Measurements from ENCODE around the gene CDH4. TPM values are rescaled to one million over a fixed set of nuclear protein-coding genes. Genes with fewer than 3 reads are reported as not detected.

Gene CDH4
- total and polyA plus RNA-seq, 2 of the 13 experiments (the other 11 are each of a cell fraction or from before 2014, with no cell fraction given) = not detected

DNA sequence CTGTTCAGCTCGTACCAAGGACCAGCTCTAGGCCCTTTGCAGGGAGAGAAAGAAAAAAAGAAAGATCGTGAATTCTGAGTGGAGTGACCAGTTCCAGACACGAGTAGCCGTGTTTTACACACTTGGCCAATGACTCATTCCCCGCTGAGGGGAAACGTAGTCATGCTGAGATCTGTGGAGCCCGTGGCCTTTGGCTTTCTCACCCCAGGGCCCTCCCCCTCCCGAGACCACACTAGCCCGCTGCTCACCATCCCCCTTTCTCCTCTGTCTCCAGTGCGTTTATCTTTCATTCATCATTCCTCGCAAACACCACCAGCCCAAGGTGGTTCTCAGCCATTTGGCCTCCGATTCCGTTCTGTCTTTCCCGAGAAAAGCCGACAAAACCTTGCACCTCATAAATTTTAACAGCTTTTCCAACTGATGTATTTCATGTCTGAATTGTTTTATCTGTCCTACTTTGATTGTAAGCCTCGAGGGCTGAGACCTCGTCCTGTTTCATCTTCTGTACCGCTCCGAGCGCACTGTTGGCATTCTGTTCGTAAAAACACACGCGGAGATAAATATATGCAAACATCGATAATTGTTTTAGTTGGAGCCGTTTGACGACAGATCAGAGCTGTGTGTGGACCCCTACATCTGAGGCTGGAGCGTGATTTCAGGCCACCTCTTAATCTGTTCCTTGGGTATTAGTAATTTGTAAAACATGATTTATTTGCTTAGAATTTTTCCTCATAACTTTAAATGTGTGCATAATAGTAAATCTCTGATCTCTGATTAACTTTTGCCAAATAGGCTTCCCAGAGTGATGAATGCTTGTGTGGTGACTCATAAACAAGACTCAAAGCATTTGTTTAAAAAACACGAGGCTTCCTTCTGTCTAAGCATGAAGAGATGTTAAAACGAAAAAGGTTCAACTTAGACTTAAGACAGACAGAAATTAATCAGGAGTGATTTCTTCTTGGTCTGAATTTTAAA lies 336.6 kb downstream of the CDH4 start:
- H3K9ac ChIP-seq (ENCODE audit: insufficient read depth, low read depth, low read length) = no peak overlapping the region
- ChIA-PET POLR2A (no interaction called here), CTCF (ENCODE audit: low intra/inter-chr PET ratio, low total read pairs) (no interaction called here)
- H4K20me1 ChIP-seq (ENCODE audit: insufficient read depth, low read length) = no peaks in the 10 kb centered on the region
- H3K27me3 ChIP-seq (ENCODE audit: control insufficient read depth in 1 of 2, insufficient read depth in 2 of 2, low read length in 2 of 2) = peaks cover 0 to 22% of the 10 kb centered on the region in 2 experiments; a peak in 3 of 5 replicates
- BruUV-seq (replicated peaks) = no TSS peak
- FAIRE-seq = no peak
- no peaks in the 10 kb centered on the region for H3K36me3 ChIP-seq (replicated peaks in 1 of 2; ENCODE audit: control insufficient read depth in 1 of 2, insufficient read depth in 2 of 2, low read length in 2 of 2)
- no peaks in the 10 kb centered on the region for H3K79me2 ChIP-seq (ENCODE audit: insufficient read depth, low read length)
- intact Hi-C loops (cut with micrococcal nuclease; ENCODE audit: unreplicated experiment) = no loop called here
- H3K4me1 ChIP-seq (ENCODE audit: insufficient read depth, low read length) = no peaks in the 10 kb centered on the region
- no peak for ATAC-seq
- no peak overlapping the region for H3K4me3 ChIP-seq (replicated peaks in 1 of 3; ENCODE audit: insufficient read depth in 1 of 3, low read depth in 2 of 3, low read length in 3 of 3)
- in situ Hi-C loops (cut with HindIII; ENCODE audit: extremely low pct_ligation_motif_present, low pct_unique_long_range_greater_than_20kb) = no loop called here
- H3K27ac ChIP-seq (ENCODE audit: extremely low read length, insufficient read depth, low read length) = no peak overlapping the region
- H3K9me3 ChIP-seq (ENCODE audit: low read length) = peaks cover 28% of the 10 kb centered on the region
- WGBS (ENCODE audit: low lambda C conversion rate) = 25% methylated on average over 29 of the region's 29 CpGs
- no peak overlapping the region for H3K4me2 ChIP-seq (ENCODE audit: low read depth, low read length)
- no peak overlapping the region for H2AFZ ChIP-seq (ENCODE audit: low read length)
- DNase-seq (ENCODE audit: low spot score) = no peak
- TF ChIP-seq, protein P1, sequence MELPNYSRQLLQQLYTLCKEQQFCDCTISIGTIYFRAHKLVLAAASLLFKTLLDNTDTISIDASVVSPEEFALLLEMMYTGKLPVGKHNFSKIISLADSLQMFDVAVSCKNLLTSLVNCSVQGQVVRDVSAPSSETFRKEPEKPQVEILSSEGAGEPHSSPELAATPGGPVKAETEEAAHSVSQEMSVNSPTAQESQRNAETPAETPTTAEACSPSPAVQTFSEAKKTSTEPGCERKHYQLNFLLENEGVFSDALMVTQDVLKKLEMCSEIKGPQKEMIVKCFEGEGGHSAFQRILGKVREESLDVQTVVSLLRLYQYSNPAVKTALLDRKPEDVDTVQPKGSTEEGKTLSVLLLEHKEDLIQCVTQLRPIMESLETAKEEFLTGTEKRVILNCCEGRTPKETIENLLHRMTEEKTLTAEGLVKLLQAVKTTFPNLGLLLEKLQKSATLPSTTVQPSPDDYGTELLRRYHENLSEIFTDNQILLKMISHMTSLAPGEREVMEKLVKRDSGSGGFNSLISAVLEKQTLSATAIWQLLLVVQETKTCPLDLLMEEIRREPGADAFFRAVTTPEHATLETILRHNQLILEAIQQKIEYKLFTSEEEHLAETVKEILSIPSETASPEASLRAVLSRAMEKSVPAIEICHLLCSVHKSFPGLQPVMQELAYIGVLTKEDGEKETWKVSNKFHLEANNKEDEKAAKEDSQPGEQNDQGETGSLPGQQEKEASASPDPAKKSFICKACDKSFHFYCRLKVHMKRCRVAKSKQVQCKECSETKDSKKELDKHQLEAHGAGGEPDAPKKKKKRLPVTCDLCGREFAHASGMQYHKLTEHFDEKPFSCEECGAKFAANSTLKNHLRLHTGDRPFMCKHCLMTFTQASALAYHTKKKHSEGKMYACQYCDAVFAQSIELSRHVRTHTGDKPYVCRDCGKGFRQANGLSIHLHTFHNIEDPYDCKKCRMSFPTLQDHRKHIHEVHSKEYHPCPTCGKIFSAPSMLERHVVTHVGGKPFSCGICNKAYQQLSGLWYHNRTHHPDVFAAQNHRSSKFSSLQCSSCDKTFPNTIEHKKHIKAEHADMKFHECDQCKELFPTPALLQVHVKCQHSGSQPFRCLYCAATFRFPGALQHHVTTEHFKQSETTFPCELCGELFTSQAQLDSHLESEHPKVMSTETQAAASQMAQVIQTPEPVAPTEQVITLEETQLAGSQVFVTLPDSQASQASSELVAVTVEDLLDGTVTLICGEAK (IDR thresholded peaks at IDR 0.05) = no peak
- TF ChIP-seq, protein P1 (CRISPR knock-in tag; IDR thresholded peaks at IDR 0.05) = no peak
- TF ChIP-seq TSC22D2 (CRISPR knock-in tag; IDR thresholded peaks at IDR 0.05; ENCODE audit: borderline replicate concordance) (no peak), ZSCAN25 (CRISPR knock-in tag; IDR thresholded peaks at IDR 0.05) (no peak), ZNF703 (CRISPR knock-in tag; IDR thresholded peaks at IDR 0.05; ENCODE audit: borderline replicate concordance) (no peak), ZNF557 (CRISPR knock-in tag; IDR thresholded peaks at IDR 0.05) (no peak), PTBP1 (IDR thresholded peaks at IDR 0.05; ENCODE audit: low read depth, low read length, poor library complexity, severe bottlenecking) (no peak), ZMYM2 (CRISPR knock-in tag; IDR thresholded peaks at IDR 0.05) (no peak), ZKSCAN8 (CRISPR knock-in tag; IDR thresholded peaks at IDR 0.05; ENCODE audit: borderline replicate concordance) (no peak)
- TF ChIP-seq, protein P2, sequence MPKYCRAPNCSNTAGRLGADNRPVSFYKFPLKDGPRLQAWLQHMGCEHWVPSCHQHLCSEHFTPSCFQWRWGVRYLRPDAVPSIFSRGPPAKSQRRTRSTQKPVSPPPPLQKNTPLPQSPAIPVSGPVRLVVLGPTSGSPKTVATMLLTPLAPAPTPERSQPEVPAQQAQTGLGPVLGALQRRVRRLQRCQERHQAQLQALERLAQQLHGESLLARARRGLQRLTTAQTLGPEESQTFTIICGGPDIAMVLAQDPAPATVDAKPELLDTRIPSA (CRISPR knock-in tag; IDR thresholded peaks at IDR 0.05; ENCODE audit: borderline replicate concordance) = no peak
- TF ChIP-seq, protein P3, sequence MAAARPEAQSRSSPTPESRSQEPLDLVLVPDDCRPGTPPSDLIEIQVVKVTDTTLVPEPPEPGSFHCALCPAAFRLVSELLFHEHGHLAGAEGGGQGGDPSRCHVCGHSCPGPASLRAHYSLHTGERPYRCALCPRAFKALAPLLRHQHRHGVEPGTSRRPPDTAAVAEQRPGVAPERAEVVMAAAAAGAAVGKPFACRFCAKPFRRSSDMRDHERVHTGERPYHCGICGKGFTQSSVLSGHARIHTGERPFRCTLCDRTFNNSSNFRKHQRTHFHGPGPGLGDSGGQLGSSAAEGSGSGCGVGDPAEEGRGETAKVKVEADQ (CRISPR knock-in tag; IDR thresholded peaks at IDR 0.05; ENCODE audit: borderline replicate concordance) = no peak

All from HepG2 (cell line).